Vagina (tissue), 2 donors: ENCODE measurements around the gene SLC30A5.
"Not testable (repeated sequence)": the region's sequence is repeated elsewhere in the genome, so short reads cannot be mapped to it uniquely, and the experiment has no call there.

Experiments
- CTCF ChIP-seq, 3 experiments: fragments of 450-650 bp in 2 of 3; fragments of 200-600 bp in 1 of 3; sonication (generic) in 1 of 3; IDR thresholded peaks; one replicate each; pipeline ENCODE4 v1.5.1; 2017 to 2019; ENCODE audit warnings: antibody characterized with exemption in 3 of 3, mild to moderate bottlenecking in 2 of 3, moderate library complexity in 2 of 3
- POLR2A ChIP-seq, 2 donors: fragments of 450-650 bp; IDR thresholded peaks; one replicate each; pipeline ENCODE4 v1.6.1; 2017; ENCODE audit warnings: antibody characterized with exemption in 2 of 2, mild to moderate bottlenecking in 2 of 2, moderate library complexity in 2 of 2

- TF ChIP-seq CTCF, POLR2A (IDR thresholded peaks at IDR 0.05): not testable (repeated sequence)
Measured at GRCh38 chr5:69140239-69140638, 46.4 kb downstream of the SLC30A5 start.
